GM13976 (cell line): ENCODE data around the gene FILIP1.

Experiments used
- DNase-seq: peaks from one replicate; pipeline ENCODE4 v3.0.0; 2012; ENCODE audit warnings: low spot score
- CTCF ChIP-seq: IDR thresholded peaks from 2 replicates; pipeline ENCODE4 v1.5.1; 2012; ENCODE audit warnings: borderline replicate concordance, mild to moderate bottlenecking; ENCODE audit not compliant: insufficient read depth; ENCODE audit errors: extremely low read depth, missing control alignments, control extremely low read depth
- in situ Hi-C: fragments of 300-500 bp; cut with MboI; formaldehyde crosslinking; loops from one replicate; pipeline ENCODE4 v1.12.0; 2022; ENCODE audit warnings: low sequenced_read_pairs, mixed read lengths, inconsistent platforms; ENCODE audit not compliant: unreplicated experiment

Gene FILIP1

GRCh38 chr6:75481936-75482593 lies 11.5 kb downstream of the FILIP1 start:
- no peak for TF ChIP-seq CTCF
- in situ Hi-C loops, result no loop called here
- no peak for DNase-seq

- TF ChIP-seq CTCF, result no peak
- no peak for DNase-seq
- in situ Hi-C loops, result no loop called here
These were observed 12.2 kb downstream of the FILIP1 start for GRCh38 chr6:75481394-75481793.

- no peak for TF ChIP-seq CTCF
- DNase-seq, result no peak
- in situ Hi-C loops, result no loop called here
These were observed 13.2 kb downstream of the FILIP1 start for GRCh38 chr6:75480425-75480824.

- in situ Hi-C loops, result no loop called here
- TF ChIP-seq CTCF, result no peak
- DNase-seq, result no peak
These were observed 13.9 kb downstream of the FILIP1 start for GRCh38 chr6:75479712-75480111.

GRCh38 chr6:75478929-75479328 lies 14.7 kb downstream of the FILIP1 start:
- no peak for DNase-seq
- in situ Hi-C loops, result no loop called here
- TF ChIP-seq CTCF, result no peak

GRCh38 chr6:75472885-75473284 lies 20.7 kb downstream of the FILIP1 start:
- in situ Hi-C loops, result no loop called here
- peak; percentile 10 for DNase-seq
- no peak for TF ChIP-seq CTCF
